HEK293T (cell line): ENCODE measurements around the gene TTC7B.

ENCODE experiments used
- ARNT ChIP-seq: fragments of 450-650 bp; IDR thresholded peaks from 2 replicates; pipeline ENCODE4 v1.6.1; 2017; ENCODE audit warnings: mild to moderate bottlenecking
- HDGF ChIP-seq: fragments of 450-650 bp; IDR thresholded peaks from 2 replicates; pipeline ENCODE4 v1.6.1; 2017; ENCODE audit warnings: antibody characterized with exemption, borderline replicate concordance
- PKNOX1 ChIP-seq: fragments of 450-650 bp; IDR thresholded peaks from 2 replicates; pipeline ENCODE4 v1.6.1; 2016
- TARDBP ChIP-seq: fragments of 450-650 bp; IDR thresholded peaks from 2 replicates; pipeline ENCODE4 v1.6.1; 2016

- TF ChIP-seq PKNOX1 (no peak), TARDBP (no peak), ARNT (no peak), HDGF (no peak)
These were observed 91.4 kb downstream of the TTC7B start for GRCh38 chr14:90724866-90725265.
